H1 (cell line): ENCODE measurements around the gene PEPD. TPM values are rescaled to one million over a fixed set of nuclear protein-coding genes. Genes with fewer than 3 reads are reported as not detected.

Experiments
- CTCF ChIA-PET: fragments of 300-600 bp; sonication (Branson Sonifier 250); formaldehyde crosslinking; loops from one replicate; lab custom pipeline; 2021; ENCODE audit not compliant: partially characterized antibody; lab: Charles Lee
- POLR2A ChIA-PET: fragments of 300-600 bp; sonication (Branson Sonifier 250); formaldehyde crosslinking; loops from one replicate; lab custom pipeline; 2021; ENCODE audit warnings: inconsistent platforms; ENCODE audit not compliant: partially characterized antibody; lab: Charles Lee
- DNase-seq, 2 experiments: peaks; one replicate each; pipeline versions ENCODE4 v3.0.0 to v3.0.0-alpha.2; 2010 to 2022; ENCODE audit warnings: low spot score in 2 of 2, low read depth in 1 of 2, mixed read lengths in 1 of 2
- FAIRE-seq: peaks from 2 replicates; lab custom pipeline; 2011; peaks lifted over from hg19 to GRCh38; lab: Jason Lieb, UNC
- H2AFZ ChIP-seq: 2 replicates; pipeline ENCODE4 v1.8.1; 2012; ENCODE audit warnings: low read length, inconsistent platforms
- H2AK5ac ChIP-seq: 2 replicates; pipeline ENCODE4 v1.6.1; 2013; ENCODE audit warnings: low read depth, low read length
- H2BK120ac ChIP-seq: replicated peaks from 2 replicates; pipeline ENCODE3; 2013; ENCODE audit warnings: low read depth, low read length, inconsistent platforms
- H2BK12ac ChIP-seq: 2 replicates; pipeline ENCODE4 v1.6.1; 2013; ENCODE audit warnings: low read depth, low read length
- H2BK15ac ChIP-seq: 2 replicates; pipeline ENCODE4 v1.6.1; 2013; ENCODE audit warnings: low read length
- H2BK20ac ChIP-seq: 2 replicates; pipeline ENCODE4 v1.6.1; 2013; ENCODE audit warnings: low read length
- H2BK5ac ChIP-seq: 2 replicates; pipeline ENCODE4 v1.6.1; 2013; ENCODE audit warnings: low read depth, low read length
- H3K14ac ChIP-seq: 2 replicates; pipeline ENCODE4 v1.6.1; 2013; ENCODE audit warnings: inconsistent platforms; ENCODE audit not compliant: insufficient read length
- H3K18ac ChIP-seq: 2 replicates; pipeline ENCODE4 v1.6.1; 2013; ENCODE audit warnings: low read length; ENCODE audit errors: extremely low read depth
- H3K23ac ChIP-seq: 2 replicates; pipeline ENCODE4 v1.6.1; 2013; ENCODE audit warnings: inconsistent platforms; ENCODE audit not compliant: insufficient read length
- H3K23me2 ChIP-seq: 2 replicates; pipeline ENCODE4 v1.6.1; 2013; ENCODE audit warnings: low read depth, low read length
- H3K27ac ChIP-seq: 2 replicates; pipeline ENCODE4 v1.6.1; 2011; ENCODE audit warnings: low read depth, low read length, inconsistent platforms
- H3K27me3 ChIP-seq, 4 experiments: replicated peaks in 1 of 4; 1 replicate in 1 of 4; 2 replicates in 3 of 4; pipeline versions ENCODE4 v1.6.1 to v1.8.1; 2011 to 2013; ENCODE audit warnings: low read length in 3 of 4, mild to moderate bottlenecking in 3 of 4, inconsistent platforms in 2 of 4, mixed read lengths in 2 of 4, moderate library complexity in 1 of 4; ENCODE audit not compliant: control insufficient read depth in 3 of 4, insufficient read depth in 3 of 4; ENCODE audit errors: extremely low read depth in 1 of 4
- H3K36me3 ChIP-seq, 4 experiments: 2 replicates each; pipeline versions ENCODE4 v1.6.1 to v1.8.1; 2011 to 2013; ENCODE audit warnings: mild to moderate bottlenecking in 4 of 4, low read length in 3 of 4, moderate library complexity in 2 of 4, control low read depth in 1 of 4, inconsistent platforms in 1 of 4; ENCODE audit not compliant: insufficient read depth in 4 of 4, control insufficient read depth in 2 of 4
- H3K4ac ChIP-seq: replicated peaks from 2 replicates; pipeline ENCODE3; 2013; ENCODE audit warnings: low read length, low read depth, mixed read lengths, inconsistent platforms; ENCODE audit not compliant: insufficient read length
- H3K4me1 ChIP-seq, 4 experiments: replicated peaks in 1 of 4; 1 replicate in 1 of 4; 2 replicates in 3 of 4; pipeline versions ENCODE4 v1.6.1 to v1.8.1; 2011 to 2013; ENCODE audit warnings: low read length in 3 of 4, inconsistent platforms in 2 of 4, mixed read lengths in 1 of 4; ENCODE audit not compliant: insufficient read depth in 4 of 4, control insufficient read depth in 3 of 4
- H3K4me2 ChIP-seq, 2 experiments: 2 replicates each; pipeline versions ENCODE4 v1.6.1 to v1.8.1; 2011 to 2013; ENCODE audit warnings: low read depth in 2 of 2, low read length in 2 of 2, control low read depth in 1 of 2, inconsistent platforms in 1 of 2, mild to moderate bottlenecking in 1 of 2; ENCODE audit not compliant: insufficient read depth in 1 of 2
- H3K4me3 ChIP-seq, 4 experiments: fragments of 200-600, 300-600 bp in 1 of 4; sonication (generic), shearing (Covaris generic), sonication (Bioruptor Twin) in 1 of 4; 2 replicates each; pipeline versions ENCODE4 v1.5.1 to v1.8.1; 2011 to 2016; ENCODE audit warnings: low read length in 4 of 4, low read depth in 3 of 4, control low read depth in 2 of 4, inconsistent platforms in 2 of 4, mild to moderate bottlenecking in 2 of 4, mixed read lengths in 1 of 4, moderate library complexity in 1 of 4; ENCODE audit not compliant: insufficient read depth in 2 of 4; ENCODE audit errors: extremely low read depth in 1 of 4
- H3K56ac ChIP-seq: replicated peaks from 2 replicates; pipeline ENCODE3; 2013; ENCODE audit warnings: low read depth, mild to moderate bottlenecking, mixed read lengths, low read length, inconsistent platforms; ENCODE audit not compliant: insufficient read length
- H3K79me1 ChIP-seq: 2 replicates; pipeline ENCODE4 v1.6.1; 2013; ENCODE audit warnings: low read depth, low read length, control low read depth
- H3K79me2 ChIP-seq, 2 experiments: 2 replicates each; pipeline versions ENCODE4 v1.6.1 to v1.8.1; 2012 to 2013; ENCODE audit warnings: low read length in 2 of 2, mild to moderate bottlenecking in 2 of 2, inconsistent platforms in 1 of 2; ENCODE audit not compliant: insufficient read depth in 2 of 2, control insufficient read depth in 1 of 2
- H3K9ac ChIP-seq, 4 experiments: replicated peaks in 1 of 4; 1 replicate in 1 of 4; 2 replicates in 3 of 4; pipeline versions ENCODE4 v1.6.1 to v1.8.1; 2011 to 2013; ENCODE audit warnings: low read depth in 3 of 4, low read length in 3 of 4, control low read depth in 2 of 4, mild to moderate bottlenecking in 2 of 4, moderate library complexity in 2 of 4, inconsistent platforms in 1 of 4; ENCODE audit errors: extremely low read depth in 1 of 4
- H3K9me3 ChIP-seq, 2 experiments: 2 replicates each; pipeline versions ENCODE4 v1.6.1 to v1.8.1; 2012 to 2013; ENCODE audit warnings: mild to moderate bottlenecking in 2 of 2, moderate library complexity in 2 of 2, control low read depth in 1 of 2, inconsistent platforms in 1 of 2, low read depth in 1 of 2, low read length in 1 of 2, mixed read lengths in 1 of 2; ENCODE audit not compliant: insufficient read depth in 2 of 2
- H4K20me1 ChIP-seq, 2 experiments: replicated peaks in 1 of 2; 2 replicates each; pipeline versions ENCODE3 to v1.8.1; 2011 to 2013; ENCODE audit warnings: inconsistent platforms in 2 of 2, low read length in 2 of 2, mild to moderate bottlenecking in 1 of 2; ENCODE audit not compliant: insufficient read depth in 2 of 2, control insufficient read depth in 1 of 2
- H4K5ac ChIP-seq: 2 replicates; pipeline ENCODE4 v1.6.1; 2013; ENCODE audit warnings: low read length, low read depth, mixed read lengths, inconsistent platforms; ENCODE audit not compliant: insufficient read length
- H4K8ac ChIP-seq: 2 replicates; pipeline ENCODE4 v1.8.0; 2013; ENCODE audit warnings: mild to moderate bottlenecking, moderate library complexity, low read length, inconsistent platforms; ENCODE audit not compliant: insufficient read depth; ENCODE audit errors: extremely low read depth
- H4K91ac ChIP-seq: replicated peaks from 2 replicates; pipeline ENCODE3; 2013; ENCODE audit warnings: low read length, mixed read lengths, inconsistent platforms; ENCODE audit not compliant: insufficient read length
- PHF8 ChIP-seq: fragments of 200-600 bp; sonication (generic); conservative IDR thresholded peaks from 2 replicates; pipeline ENCODE4 v1.7.1; 2012; ENCODE audit warnings: low read depth, mild to moderate bottlenecking, inconsistent platforms, low read length, moderate library complexity
- SIN3A ChIP-seq, 2 experiments: IDR thresholded peaks in 1 of 2; conservative IDR thresholded peaks in 1 of 2; 2 replicates each; pipeline ENCODE4 v1.6.1; 2011 to 2012; ENCODE audit warnings: low read length in 2 of 2, improper control_type of control experiment in 1 of 2, low read depth in 1 of 2, mild to moderate bottlenecking in 1 of 2
- WGBS, 2 experiments: shearing (Covaris generic) in 1 of 2; methylation state at CpG; one replicate each; pipeline versions ENCODE4 v1.1.6 to v1.1.7; 2013 to 2015; ENCODE audit warnings: low lambda C conversion rate in 2 of 2, mixed read lengths in 2 of 2, inconsistent platforms in 1 of 2, low coverage in 1 of 2, missing lambda C conversion rate in 1 of 2; ENCODE audit not compliant: insufficient replicate concordance in 2 of 2, insufficient coverage in 1 of 2, insufficient read length in 1 of 2; ENCODE audit errors: extremely low coverage in 1 of 2, missing lambda C conversion rate in 1 of 2; 5-methylcytosine and 5-hydroxymethylcytosine counted together
- polyA plus RNA-seq, 7 experiments: library from polyadenylated mRNA; depleted of rRNA in 3 of 7; stranded (reverse) in 5 of 7; unstranded in 2 of 7; fragments of >200 nt in 5 of 7; fragments of 200-250 nt in 2 of 7; gene quantifications; 1 replicate in 5 of 7; 2 replicates in 1 of 7; 4 replicates in 1 of 7; pipeline versions ENCODE4 v1.2.1 to v1.2.3, GENCODE V29; 2011 to 2013; ENCODE audit warnings: missing spikeins in 2 of 7, mixed read lengths in 2 of 7
- total RNA-seq: library from RNA; stranded (reverse); fragmentation: NEBNext Ultra II Directional; extraction: Animal tissue kit (Norgen Biotek cat#: 25700); gene quantifications from 2 replicates; pipeline ENCODE4 v1.2.1, GENCODE V29; 2021

PEPD gene
- total and polyA plus RNA-seq, 2 of the 8 experiments (the other 6 are each of a cell fraction or from before 2014, with no cell fraction given): 84.1 to 178 TPM

- no peaks in the 10 kb centered on the region for H3K9me3 ChIP-seq
- CTCF ChIA-PET: interaction anchor here (1.4 kb wide), 1 partner anchor 34 kb away, joined by 4 read pairs; no protein-coding TSS in a partner anchor
- no peak overlapping the region for H2BK5ac ChIP-seq
- no peak overlapping the region; the same call in 1 of the 2 replicates for H2AK5ac ChIP-seq
- H2AFZ ChIP-seq: no peak overlapping the region
- no peak overlapping the region for H2BK15ac ChIP-seq
- H3K23me2 ChIP-seq: no peaks in the 10 kb centered on the region
- H2BK120ac ChIP-seq: no peak overlapping the region
- no peaks in the 10 kb centered on the region; a peak in 1 of 7 replicates for H3K4me1 ChIP-seq
- H3K9ac ChIP-seq: no peak overlapping the region
- H3K79me2 ChIP-seq: no peaks in the 10 kb centered on the region
- H3K27ac ChIP-seq: no peak overlapping the region
- DNase-seq (no peak), FAIRE-seq (no peak)
- no peak overlapping the region for H3K4me3 ChIP-seq
- H3K27me3 ChIP-seq: no peaks in the 10 kb centered on the region
- no peak overlapping the region for H4K8ac ChIP-seq
- H4K91ac ChIP-seq: no peak overlapping the region
- H3K4ac ChIP-seq: no peak overlapping the region
- H3K23ac ChIP-seq: no peak overlapping the region
- no peak overlapping the region for H2BK12ac ChIP-seq
- TF ChIP-seq PHF8: no peak
- TF ChIP-seq SIN3A (conservative IDR thresholded peaks at IDR 0.05 in 1 of 2, IDR thresholded peaks at IDR 0.05 in 1 of 2; ENCODE audit: low read depth in 1 of 2, low read length in 2 of 2): no peak
- H3K18ac ChIP-seq: no peak overlapping the region
- no peak overlapping the region for H2BK20ac ChIP-seq
- H4K20me1 ChIP-seq: peaks cover 0 to 7% of the 10 kb centered on the region in 2 experiments
- H3K14ac ChIP-seq: no peak overlapping the region
- H3K4me2 ChIP-seq: no peak overlapping the region
- no peak overlapping the region for H3K56ac ChIP-seq
- WGBS, 2 experiments: 86% methylated on average over 10 of the region's 10 CpGs; no CpG with 5 or more reads in 1 of the 2 experiments
- H4K5ac ChIP-seq: no peak overlapping the region
- no peaks in the 10 kb centered on the region for H3K79me1 ChIP-seq
- POLR2A ChIA-PET: interaction anchor here (1.2 kb wide), 1 partner anchor 13 kb away, joined by 3 read pairs; no protein-coding TSS in a partner anchor
- peaks cover 0 to 7% (median 0%) of the 10 kb centered on the region in 4 experiments; a peak in 3 of 8 replicates for H3K36me3 ChIP-seq
These were observed 56.9 kb downstream of the PEPD start for GRCh38 chr19:33464733-33465115.
